Activated CD8-positive, alpha-beta memory T cell treated with anti-CD3 and anti-CD28 coated beads for 1 hour (primary cell): Measurements from ENCODE around the gene TTLL13.
A peak's percentile ranks its signal among the peaks of the same experiment; 100 is the strongest.
"Not testable (repeated sequence)": the region's sequence is repeated elsewhere in the genome, so short reads cannot be mapped to it uniquely, and the experiment has no call there.

Source experiments
- DNase-seq, 2 donors: peaks; one replicate each; pipeline ENCODE4 v3.0.0-alpha.2; 2020; ENCODE audit warnings: low read depth in 1 of 2; ENCODE audit errors: extremely low read depth in 1 of 2

Gene TTLL13

GRCh38 chr15:90234096-90234988, 15.0 kb upstream of the TTLL13 start, which contains the start of gene GDPGP1:
Gene GDPGP1 (plus strand): TSS chr15:90234209. CDS start chr15:90240909, 6,700 bp downstream.
- DNase-seq: peak in 1 of 2 donors; percentile 92

- DNase-seq: no peak
These were observed 10.0 kb upstream of the TTLL13 start for GRCh38 chr15:90239371-90239770.

- DNase-seq: no peak
These were observed 8.5 kb upstream of the TTLL13 start for GRCh38 chr15:90240856-90241255.

DNA sequence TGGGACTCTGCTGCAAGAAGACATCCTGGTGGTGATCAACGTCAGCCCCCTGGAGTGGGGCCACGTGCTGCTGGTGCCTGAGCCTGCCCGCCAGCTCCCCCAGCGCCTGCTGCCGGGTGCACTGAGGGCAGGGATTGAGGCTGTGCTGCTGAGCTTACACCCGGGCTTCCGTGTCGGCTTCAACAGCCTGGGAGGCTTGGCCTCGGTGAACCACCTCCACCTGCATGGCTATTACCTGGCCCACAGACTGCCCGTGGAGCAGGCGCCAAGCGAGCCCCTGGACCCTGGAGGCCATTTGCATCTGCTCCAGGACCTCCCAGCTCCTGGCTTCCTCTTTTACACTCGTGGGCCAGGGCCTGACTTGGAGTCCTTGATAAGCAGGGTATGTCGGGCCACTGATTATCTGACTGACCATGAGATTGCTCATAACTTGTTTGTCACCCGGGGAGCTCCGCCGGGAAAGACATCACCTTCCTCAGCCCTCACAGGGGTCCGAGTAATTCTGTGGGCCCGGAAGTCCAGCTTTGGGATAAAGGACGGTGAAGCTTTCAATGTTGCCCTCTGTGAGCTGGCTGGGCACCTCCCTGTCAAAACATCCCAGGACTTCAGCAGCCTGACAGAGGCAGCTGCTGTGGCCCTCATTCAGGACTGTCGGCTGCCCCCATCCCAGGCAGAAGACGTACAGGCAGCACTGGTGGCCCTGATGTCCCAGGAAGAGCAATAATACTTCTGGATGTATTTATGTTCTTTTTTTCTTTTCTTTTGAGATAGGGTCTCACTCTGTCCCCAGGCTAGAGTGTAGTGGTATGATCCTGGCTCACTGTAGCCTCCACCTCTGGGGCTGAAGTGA, 7.8 kb upstream of the TTLL13 start:
- no peak for DNase-seq

GRCh38 chr15:90243943-90244639, 5.3 kb upstream of the TTLL13 start:
- DNase-seq: no peak

DNA sequence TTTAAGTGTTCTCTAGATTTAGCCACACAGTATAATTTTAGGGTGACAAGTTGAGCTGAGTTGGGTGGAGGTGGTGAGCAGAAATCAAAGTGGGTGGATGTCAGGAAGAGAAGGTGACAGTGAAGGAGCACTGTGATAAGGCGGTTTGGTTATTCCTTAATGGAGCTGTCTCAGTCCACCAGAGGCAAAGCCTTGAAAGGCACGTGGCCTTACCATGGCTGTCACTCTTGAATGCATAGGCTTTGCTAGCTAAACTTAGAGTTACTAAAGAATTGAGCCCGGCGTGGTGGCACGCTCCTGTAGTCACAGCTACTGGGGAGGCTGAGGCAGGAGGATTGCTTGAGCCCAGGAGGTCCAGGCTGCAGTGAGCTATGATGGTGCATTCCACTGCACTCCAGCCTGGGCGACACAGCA, 560 bp upstream of the TTLL13 start:
- no peak for DNase-seq

GRCh38 chr15:90257776-90258175, 8.4 kb downstream of the TTLL13 start:
- no peak for DNase-seq

- DNase-seq: no peak
These were observed 10.2 kb downstream of the TTLL13 start for GRCh38 chr15:90259524-90259923.

GRCh38 chr15:90260731-90261130, 11.4 kb downstream of the TTLL13 start:
- DNase-seq: not testable (repeated sequence)

GRCh38 chr15:90261811-90262210, 12.5 kb downstream of the TTLL13 start:
- DNase-seq: no peak

GRCh38 chr15:90262426-90262825, 13.1 kb downstream of the TTLL13 start:
- no peak for DNase-seq

GRCh38 chr15:90264671-90265070, 15.3 kb downstream of the TTLL13 start:
- DNase-seq: no peak

- DNase-seq: peak; percentile 79 to 84
These were observed 16.1 kb downstream of the TTLL13 start, which contains the start of gene NGRN for GRCh38 chr15:90265271-90266060. Gene NGRN (plus strand): TSS chr15:90265672. CDS start chr15:90265713, 41 bp downstream.

DNA sequence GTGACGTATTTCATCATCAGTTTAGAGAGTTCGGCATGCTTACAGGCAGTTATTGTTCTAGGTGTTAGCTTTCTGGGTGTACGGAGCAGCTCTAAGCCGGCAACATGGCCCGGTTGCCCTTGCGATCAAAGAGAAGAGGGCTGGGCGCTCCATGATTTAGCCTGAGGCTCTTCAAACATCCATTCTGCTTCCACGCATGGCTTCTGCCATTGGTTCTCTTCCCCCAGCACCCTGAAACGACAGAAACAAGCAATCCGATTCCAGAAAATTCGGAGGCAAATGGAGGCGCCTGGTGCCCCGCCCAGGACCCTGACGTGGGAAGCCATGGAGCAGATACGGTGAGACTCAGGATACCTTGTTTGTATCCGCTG, 16.7 kb downstream of the TTLL13 start:
- no peak for DNase-seq

DNA sequence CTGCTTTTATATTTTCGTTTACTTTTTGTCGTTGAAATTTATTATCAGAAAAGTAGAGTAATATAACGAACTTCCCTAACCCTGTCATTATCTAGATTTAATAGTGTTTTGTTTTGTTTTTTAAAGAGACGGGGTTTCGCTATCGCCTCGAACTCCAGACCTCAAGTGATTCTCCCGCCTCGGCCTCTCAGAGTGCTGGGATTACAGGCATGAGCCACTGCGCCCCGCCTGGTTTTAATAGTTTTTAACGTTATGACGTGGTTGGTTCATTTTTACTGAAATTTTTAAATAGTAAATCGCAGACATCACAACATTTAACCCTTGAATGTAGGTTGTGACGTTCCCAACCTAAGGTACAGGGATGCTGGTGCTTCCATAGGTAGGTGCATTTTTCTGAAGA, 17.1 kb downstream of the TTLL13 start:
- DNase-seq: no peak

GRCh38 chr15:90268415-90268814, 19.1 kb downstream of the TTLL13 start:
- DNase-seq: no peak

DNA sequence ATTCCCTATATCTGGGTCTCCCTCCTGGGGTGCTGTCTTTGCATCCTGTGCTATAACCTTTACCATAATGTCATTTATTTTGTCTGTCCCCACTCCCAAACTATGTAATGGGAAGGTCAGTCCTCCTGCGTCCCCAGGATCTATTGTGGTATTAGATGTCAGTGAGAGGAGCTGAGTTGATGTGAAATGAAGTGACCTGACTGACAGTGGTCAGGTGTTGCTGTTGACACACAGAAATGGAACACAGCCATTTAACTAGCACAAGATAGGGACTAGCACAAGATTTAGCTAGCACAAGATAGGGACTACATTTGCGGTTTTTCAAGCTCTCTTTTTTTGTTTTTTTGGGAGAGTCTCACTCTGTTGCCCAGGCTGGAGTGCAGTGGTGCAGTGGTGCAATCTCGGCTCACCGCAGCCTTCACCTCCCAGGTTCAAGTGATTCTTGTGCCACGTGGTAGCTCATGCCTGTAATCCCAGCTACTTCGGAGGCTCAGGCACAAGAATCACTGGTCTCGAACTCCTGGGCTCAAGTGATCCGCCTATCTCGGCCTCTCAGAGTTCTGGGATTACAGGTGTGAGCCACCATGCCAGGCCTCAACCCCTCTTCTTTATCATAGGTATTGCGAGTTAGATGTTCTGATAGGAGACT, 21.3 kb downstream of the TTLL13 start:
- no peak for DNase-seq

DNA sequence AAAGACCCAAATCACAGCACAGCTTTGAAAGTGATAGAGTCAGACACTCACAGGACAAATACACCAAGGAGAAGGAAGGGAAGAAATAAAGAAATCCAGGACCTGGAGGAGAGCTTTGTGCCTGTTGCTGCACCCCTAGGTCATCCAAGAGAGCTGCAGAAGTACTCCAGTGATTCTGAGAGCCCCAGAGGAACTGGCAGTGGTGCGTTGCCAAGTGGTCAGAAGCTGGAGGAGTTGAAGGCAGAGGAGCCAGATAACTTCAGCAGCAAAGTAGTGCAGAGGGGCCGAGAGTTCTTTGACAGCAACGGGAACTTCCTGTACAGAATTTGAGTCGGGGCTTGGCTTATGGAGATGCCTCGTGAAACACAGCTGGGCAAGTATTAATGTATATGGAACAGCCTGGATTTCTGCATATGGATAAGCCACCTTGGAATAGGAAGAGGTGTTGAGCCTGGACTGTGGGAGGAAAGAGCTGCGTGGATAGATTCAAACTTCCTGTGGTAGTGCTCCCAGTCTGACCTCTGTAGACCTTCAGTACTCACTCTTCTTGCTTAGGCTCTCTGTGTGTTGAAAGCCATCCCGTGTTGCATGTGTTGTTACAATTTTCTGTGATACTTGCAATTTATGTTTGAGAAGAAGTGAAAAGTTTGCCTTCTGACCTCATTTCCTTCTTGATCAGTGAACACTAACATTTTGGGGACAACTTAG, 22.3 kb downstream of the TTLL13 start:
- no peak for DNase-seq

DNA sequence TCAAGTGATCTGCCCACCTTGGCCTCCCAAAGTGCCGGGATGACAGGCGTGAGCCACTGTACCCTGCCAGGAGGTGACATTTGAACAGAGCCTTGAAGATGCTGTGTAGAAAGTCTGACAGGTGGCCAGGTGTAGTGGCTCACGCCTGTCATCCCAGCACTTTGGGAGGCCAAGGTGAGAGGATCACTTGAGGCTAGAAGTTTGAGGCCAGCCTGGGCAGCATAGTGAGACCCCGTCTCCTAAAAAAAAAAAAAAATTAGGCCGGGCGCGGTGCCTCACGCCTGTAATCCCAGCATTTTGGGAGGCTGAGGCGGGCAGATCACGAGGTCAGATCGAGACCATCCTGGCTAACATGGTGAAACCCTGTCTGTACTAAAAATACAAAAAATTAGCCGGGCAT, 29.1 kb downstream of the TTLL13 start:
- DNase-seq: not testable (repeated sequence)
